AG09319 (cell line): ENCODE results near the gene NCBP3.

Experiments used
- DNase-seq: peaks from one replicate; pipeline ENCODE4 v3.0.0-alpha.2; 2010; ENCODE audit warnings: low read depth; ENCODE audit errors: extremely low read depth
- TF ChIP-seq, protein P1 (sequence below): IDR thresholded peaks from 2 replicates; pipeline ENCODE4 v1.5.1; 2011; ENCODE audit warnings: low read depth, mild to moderate bottlenecking, inconsistent platforms, low read length, moderate library complexity

The NCBP3 gene

DNA sequence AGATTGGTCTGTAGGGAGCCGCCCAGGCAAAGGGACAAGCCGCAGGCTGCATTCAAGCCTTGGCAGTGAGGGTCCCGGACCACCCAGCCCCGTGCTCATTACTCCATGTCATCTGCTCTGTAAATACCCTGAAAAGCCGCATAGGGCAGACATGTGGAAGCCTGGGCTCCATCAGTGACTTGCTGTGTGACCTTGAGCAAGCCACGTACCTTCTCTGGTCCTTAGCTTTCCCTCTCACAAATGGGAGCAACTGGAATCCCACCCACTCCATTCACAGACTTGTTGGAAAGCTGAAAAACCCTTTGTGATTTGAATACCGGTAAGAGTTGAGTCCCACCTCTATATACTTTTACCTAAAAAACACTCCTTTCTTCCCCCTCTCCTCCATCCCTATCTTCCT lies 34.9 kb upstream of the NCBP3 start:
- DNase-seq, result no peak
- TF ChIP-seq, protein P1, sequence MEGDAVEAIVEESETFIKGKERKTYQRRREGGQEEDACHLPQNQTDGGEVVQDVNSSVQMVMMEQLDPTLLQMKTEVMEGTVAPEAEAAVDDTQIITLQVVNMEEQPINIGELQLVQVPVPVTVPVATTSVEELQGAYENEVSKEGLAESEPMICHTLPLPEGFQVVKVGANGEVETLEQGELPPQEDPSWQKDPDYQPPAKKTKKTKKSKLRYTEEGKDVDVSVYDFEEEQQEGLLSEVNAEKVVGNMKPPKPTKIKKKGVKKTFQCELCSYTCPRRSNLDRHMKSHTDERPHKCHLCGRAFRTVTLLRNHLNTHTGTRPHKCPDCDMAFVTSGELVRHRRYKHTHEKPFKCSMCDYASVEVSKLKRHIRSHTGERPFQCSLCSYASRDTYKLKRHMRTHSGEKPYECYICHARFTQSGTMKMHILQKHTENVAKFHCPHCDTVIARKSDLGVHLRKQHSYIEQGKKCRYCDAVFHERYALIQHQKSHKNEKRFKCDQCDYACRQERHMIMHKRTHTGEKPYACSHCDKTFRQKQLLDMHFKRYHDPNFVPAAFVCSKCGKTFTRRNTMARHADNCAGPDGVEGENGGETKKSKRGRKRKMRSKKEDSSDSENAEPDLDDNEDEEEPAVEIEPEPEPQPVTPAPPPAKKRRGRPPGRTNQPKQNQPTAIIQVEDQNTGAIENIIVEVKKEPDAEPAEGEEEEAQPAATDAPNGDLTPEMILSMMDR, result no peak

DNA sequence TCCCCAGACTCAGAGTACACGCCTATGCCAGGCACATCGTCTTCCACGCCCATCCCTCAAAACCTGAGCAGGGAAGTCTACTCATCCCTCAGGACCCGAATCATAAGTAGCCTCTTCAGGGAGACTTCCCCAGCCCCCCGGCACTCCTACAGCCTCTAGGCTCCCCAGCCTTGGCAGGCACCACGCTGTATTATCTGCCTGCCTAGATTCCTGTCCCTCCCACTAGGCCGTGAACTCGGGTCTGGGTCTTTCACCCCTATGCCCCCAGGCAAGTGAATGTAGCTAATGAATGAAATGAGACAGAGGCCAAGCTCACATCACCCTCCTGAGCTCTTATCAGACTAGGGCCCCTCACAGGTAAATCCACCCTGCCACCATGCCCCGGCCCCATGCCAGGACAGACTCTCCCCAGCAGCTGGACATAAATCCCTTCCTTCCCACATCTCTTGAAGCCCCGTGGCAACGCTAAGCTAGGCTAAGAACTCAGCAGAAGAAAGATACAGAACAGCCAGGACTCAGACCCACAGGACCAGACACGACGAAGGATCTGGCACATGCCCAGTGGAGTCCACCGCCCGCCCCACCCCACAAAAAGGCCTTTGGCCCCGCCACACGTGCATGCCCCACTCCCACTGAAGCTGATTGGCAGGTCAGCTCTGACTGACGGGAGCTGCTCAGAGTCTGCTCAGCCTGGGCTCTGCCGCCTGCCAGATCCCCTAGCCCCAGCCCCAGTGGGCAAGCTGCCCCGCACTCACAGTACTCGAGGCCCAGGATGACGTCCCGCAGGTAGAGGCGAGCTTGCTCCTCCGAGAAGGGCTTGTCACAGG lies 33.8 kb upstream of the NCBP3 start:
- TF ChIP-seq, protein P1, result no peak
- DNase-seq, result no peak

DNA sequence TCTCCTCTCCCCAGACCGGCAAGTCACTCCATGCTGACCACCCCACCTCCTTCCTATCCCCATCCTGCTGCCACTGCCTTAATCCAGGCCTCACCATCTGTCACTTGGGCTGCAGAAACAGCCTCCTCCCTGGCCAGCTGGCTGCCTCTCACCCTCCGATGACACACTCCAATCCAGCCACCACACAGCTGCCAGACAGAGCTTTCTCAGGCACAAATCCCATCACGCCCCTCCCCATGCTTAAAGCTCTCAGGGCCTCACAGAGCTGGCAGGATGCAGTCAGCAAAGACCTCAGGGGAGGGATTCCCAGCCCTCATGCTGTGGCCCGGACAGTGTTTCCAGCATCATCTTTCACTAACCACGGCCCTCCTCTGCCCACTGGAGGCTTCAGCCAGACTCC lies 33.1 kb upstream of the NCBP3 start:
- no peak for DNase-seq
- TF ChIP-seq, protein P1, result no peak; the same call in 1 of the 2 replicates

DNA sequence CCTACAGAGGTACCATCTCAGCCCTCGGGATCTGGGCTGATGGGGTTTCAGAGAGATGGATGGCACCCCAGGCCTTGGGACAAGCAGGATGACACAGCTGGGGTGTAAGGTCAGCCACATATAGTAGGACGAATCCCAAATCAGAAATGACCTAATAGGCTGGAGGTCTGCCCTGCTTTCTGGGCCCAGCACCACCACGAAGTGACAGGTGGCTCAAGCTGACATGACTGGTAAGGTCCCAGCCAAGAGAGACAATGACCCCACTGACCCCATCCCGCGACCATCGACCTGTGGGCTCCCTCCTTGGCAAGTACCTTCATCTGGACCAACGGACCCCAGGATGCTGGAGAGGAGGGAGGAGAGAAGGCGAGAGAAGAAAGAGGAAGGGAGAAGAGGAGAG lies 31.2 kb upstream of the NCBP3 start:
- DNase-seq, result no peak
- TF ChIP-seq, protein P1, result no peak

DNA sequence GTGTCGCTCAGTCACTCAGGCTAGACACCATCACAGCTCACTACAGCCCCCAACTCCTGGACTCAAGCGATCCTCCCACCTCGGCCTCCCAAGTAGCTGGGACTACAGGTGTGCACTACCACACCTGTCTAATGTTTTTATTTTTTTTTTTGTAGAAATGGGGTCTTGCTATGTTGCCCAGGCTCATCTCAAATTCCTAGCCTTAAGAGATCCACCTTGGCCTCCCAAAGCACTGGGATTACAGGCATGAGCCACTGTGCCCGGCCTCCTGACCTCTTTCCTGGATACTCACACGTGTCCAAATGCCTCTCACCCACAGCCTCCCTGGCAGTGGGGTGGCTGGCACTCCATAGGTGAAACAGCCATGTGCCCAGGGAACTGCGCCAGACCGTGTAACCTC lies 29.3 kb upstream of the NCBP3 start:
- TF ChIP-seq, protein P1, result no peak
- DNase-seq, result no peak

DNA sequence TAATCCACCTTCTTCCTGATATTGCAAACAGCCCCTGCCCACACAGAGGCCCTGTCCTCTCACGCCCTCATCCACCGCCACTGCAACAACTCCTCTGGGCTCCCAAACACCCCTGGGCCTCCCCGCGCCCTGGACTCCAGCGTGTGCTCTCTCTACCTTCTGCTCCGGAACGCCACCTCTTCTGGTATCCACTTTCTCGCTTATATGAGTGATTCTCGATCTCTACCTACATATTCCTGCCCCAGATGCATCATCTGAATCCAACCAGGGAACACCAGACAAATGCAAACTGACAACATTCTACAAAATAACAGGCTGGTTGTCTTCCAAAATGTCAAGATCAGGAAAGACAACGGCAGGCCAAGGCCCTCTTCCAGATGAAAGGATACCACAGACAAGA lies 27.8 kb upstream of the NCBP3 start:
- TF ChIP-seq, protein P1, result no peak

DNA sequence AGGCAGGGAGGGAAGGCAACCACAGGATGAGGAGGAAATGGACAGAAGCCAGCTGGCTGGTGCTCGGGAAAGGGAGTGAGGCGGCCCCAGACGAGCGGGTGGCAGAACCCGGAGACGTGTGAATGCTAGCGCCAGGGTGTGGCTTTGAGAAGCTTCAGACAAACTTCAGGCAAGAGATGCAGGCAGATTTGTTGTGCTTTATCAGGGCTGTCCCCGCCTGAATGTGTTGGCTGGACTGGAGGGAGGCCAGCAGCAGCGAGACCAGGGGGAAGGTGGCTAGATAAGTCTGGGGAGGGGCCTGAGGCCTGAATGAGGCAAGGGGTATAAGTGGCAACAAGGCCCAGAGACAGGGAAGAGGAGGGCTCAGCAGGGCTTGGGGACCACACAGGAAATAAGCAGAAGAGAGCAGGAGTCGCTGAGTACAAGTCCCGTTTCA lies 24.8 kb upstream of the NCBP3 start:
- no peak for DNase-seq
- TF ChIP-seq, protein P1, result no peak

More for the DNA sequence above, 27.8 kb upstream of the NCBP3 start:
- DNase-seq, result no peak
